Measurements from ENCODE around the gene DPH7. TPM values are rescaled to one million over a fixed set of nuclear protein-coding genes. Genes with fewer than 3 reads are reported as not detected.
"Not testable (repeated sequence)": the region's sequence is repeated elsewhere in the genome, so short reads cannot be mapped to it uniquely, and the experiment has no call there.

DPH7 gene
- total RNA-seq (2014; rRNA removed; shearing (Covaris generic)), result 44.7 and 50.7 TPM in 2 replicates
- 28.0 and 35.1 TPM in 2 replicates for polyA plus RNA-seq (2015; cell fraction: cytosol; rRNA removed)
- 105 and 113 TPM in 2 replicates for polyA plus RNA-seq (2015; cell fraction: nucleus; rRNA removed)

- DNase-seq (ENCODE audit: low read depth), result peak; percentile 86
Measured at GRCh38 chr9:137578518-137579258, at the start of gene DPH7. Gene DPH7, minus strand, starts transcription at chr9:137578925. Its CDS starts 148 bp downstream, at chr9:137578777.

- DNase-seq (ENCODE audit: low read depth), result not testable (repeated sequence)
Measured at GRCh38 chr9:137627406-137627805, 48.7 kb upstream of the DPH7 start.

GRCh38 chr9:137626464-137626863 is 47.7 kb upstream of the DPH7 start:
- no peak for DNase-seq (ENCODE audit: low read depth)

- not testable (repeated sequence) for DNase-seq (ENCODE audit: low read depth)
Measured at GRCh38 chr9:137622211-137622610, 43.5 kb upstream of the DPH7 start.

- peak; percentile 44 for DNase-seq (ENCODE audit: low read depth)
Measured at GRCh38 chr9:137621131-137621757, 42.5 kb upstream of the DPH7 start.

- DNase-seq (ENCODE audit: low read depth), result no peak
Measured at GRCh38 chr9:137620581-137620980, 41.9 kb upstream of the DPH7 start.

- no peak for DNase-seq (ENCODE audit: low read depth)
Measured at GRCh38 chr9:137620048-137620405, 41.3 kb upstream of the DPH7 start.

GRCh38 chr9:137619240-137620047 is 40.7 kb upstream of the DPH7 start:
- DNase-seq (ENCODE audit: low read depth), result peak; percentile 39

GRCh38 chr9:137618105-137619067 is 39.7 kb upstream of the DPH7 start, which contains the start of gene EHMT1:
Gene EHMT1, plus strand, starts transcription at chr9:137619005. Its CDS starts 24 bp downstream, at chr9:137619029.
- DNase-seq (ENCODE audit: low read depth), result peak; percentile 68

GRCh38 chr9:137615387-137615871 is 36.7 kb upstream of the DPH7 start:
- no peak for DNase-seq (ENCODE audit: low read depth)

GRCh38 chr9:137614631-137615386 is 36.1 kb upstream of the DPH7 start:
- no peak for DNase-seq (ENCODE audit: low read depth)

GRCh38 chr9:137613738-137614523 is 35.2 kb upstream of the DPH7 start:
- no peak for DNase-seq (ENCODE audit: low read depth)

- DNase-seq (ENCODE audit: low read depth), result no peak
Measured at GRCh38 chr9:137613259-137613658, 34.5 kb upstream of the DPH7 start.

GRCh38 chr9:137612741-137613142 is 34.0 kb upstream of the DPH7 start:
- no peak for DNase-seq (ENCODE audit: low read depth)

GRCh38 chr9:137611623-137612609 is 33.2 kb upstream of the DPH7 start:
- peak; percentile 92 for DNase-seq (ENCODE audit: low read depth)

GRCh38 chr9:137610944-137611343 is 32.2 kb upstream of the DPH7 start:
- no peak for DNase-seq (ENCODE audit: low read depth)

- no peak for DNase-seq (ENCODE audit: low read depth)
Measured at GRCh38 chr9:137607141-137607857, 28.6 kb upstream of the DPH7 start.

All from HT1080 (cell line).